ENCODE measurements around the gene INSR.
"Not testable (repeated sequence)": the region's sequence is repeated elsewhere in the genome, so short reads cannot be mapped to it uniquely, and the experiment has no call there.

INSR gene

GRCh38 chr19:7293762-7294557 is at the start of gene INSR:
INSR (minus strand) TSS chr19:7294414; CDS start chr19:7293891, 523 bp downstream.
- DNase-seq, result peak; percentile 80

- DNase-seq, result no peak
Measured at GRCh38 chr19:7342143-7342542, 47.9 kb upstream of the INSR start.

GRCh38 chr19:7340959-7341837 is 47.0 kb upstream of the INSR start:
- peak; percentile 6 for DNase-seq

- DNase-seq, result no peak
Measured at GRCh38 chr19:7337380-7338194, 43.4 kb upstream of the INSR start.

- no peak for DNase-seq
Measured at GRCh38 chr19:7336321-7336973, 42.2 kb upstream of the INSR start.

- DNase-seq, result no peak
Measured at GRCh38 chr19:7333198-7334118, 39.2 kb upstream of the INSR start.

GRCh38 chr19:7331446-7331845 is 37.2 kb upstream of the INSR start:
- no peak for DNase-seq

- no peak for DNase-seq
Measured at GRCh38 chr19:7328647-7329046, 34.4 kb upstream of the INSR start.

- DNase-seq, result no peak
Measured at GRCh38 chr19:7327802-7328201, 33.6 kb upstream of the INSR start.

GRCh38 chr19:7326105-7326877 is 32.1 kb upstream of the INSR start:
- no peak for DNase-seq

- no peak for DNase-seq
Measured at GRCh38 chr19:7318176-7318575, 24.0 kb upstream of the INSR start.

GRCh38 chr19:7312816-7313215 is 18.6 kb upstream of the INSR start:
- DNase-seq, result no peak

GRCh38 chr19:7311911-7312310 is 17.7 kb upstream of the INSR start:
- no peak for DNase-seq

GRCh38 chr19:7308327-7308726 is 14.1 kb upstream of the INSR start:
- not testable (repeated sequence) for DNase-seq

- no peak for DNase-seq
Measured at GRCh38 chr19:7307590-7308218, 13.5 kb upstream of the INSR start.

- no peak for DNase-seq
Measured at GRCh38 chr19:7304200-7304599, 10.0 kb upstream of the INSR start.

GRCh38 chr19:7303470-7303869 is 9.3 kb upstream of the INSR start:
- no peak for DNase-seq

- no peak for DNase-seq
Measured at GRCh38 chr19:7301525-7301924, 7.3 kb upstream of the INSR start.

- no peak for DNase-seq
Measured at GRCh38 chr19:7297742-7298141, 3.5 kb upstream of the INSR start.

- DNase-seq, result no peak
Measured at GRCh38 chr19:7295912-7296536, 1.8 kb upstream of the INSR start.
